ENCODE measurements around the gene CACNA1C.

Gene CACNA1C

DNA sequence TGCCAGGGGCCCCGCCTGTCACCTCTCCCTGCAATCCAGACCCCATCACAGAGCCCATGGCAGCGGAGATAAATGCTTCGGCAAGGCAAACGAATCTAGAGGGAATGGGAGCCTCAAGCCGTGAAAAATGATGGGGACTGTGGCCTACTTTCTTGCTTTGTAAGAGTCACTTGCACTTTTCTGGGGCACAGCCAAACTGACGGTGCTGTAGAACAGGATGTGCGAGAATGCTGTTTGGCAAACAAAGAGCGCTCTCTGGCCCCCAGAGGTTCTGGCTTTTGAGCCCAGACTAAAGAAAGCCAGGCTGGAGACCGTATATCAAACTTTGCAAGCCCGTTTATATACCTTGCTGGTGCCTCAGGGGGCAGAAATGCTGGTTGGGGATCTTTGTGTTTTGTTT, 108.7 kb downstream of the CACNA1C start:
- DNase-seq (ENCODE audit: low read depth) = no peak
- TF ChIP-seq, protein P1, sequence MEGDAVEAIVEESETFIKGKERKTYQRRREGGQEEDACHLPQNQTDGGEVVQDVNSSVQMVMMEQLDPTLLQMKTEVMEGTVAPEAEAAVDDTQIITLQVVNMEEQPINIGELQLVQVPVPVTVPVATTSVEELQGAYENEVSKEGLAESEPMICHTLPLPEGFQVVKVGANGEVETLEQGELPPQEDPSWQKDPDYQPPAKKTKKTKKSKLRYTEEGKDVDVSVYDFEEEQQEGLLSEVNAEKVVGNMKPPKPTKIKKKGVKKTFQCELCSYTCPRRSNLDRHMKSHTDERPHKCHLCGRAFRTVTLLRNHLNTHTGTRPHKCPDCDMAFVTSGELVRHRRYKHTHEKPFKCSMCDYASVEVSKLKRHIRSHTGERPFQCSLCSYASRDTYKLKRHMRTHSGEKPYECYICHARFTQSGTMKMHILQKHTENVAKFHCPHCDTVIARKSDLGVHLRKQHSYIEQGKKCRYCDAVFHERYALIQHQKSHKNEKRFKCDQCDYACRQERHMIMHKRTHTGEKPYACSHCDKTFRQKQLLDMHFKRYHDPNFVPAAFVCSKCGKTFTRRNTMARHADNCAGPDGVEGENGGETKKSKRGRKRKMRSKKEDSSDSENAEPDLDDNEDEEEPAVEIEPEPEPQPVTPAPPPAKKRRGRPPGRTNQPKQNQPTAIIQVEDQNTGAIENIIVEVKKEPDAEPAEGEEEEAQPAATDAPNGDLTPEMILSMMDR (IDR thresholded peaks at IDR 0.05; ENCODE audit: low read depth, low read length) = no peak
- TF ChIP-seq, protein P2, sequence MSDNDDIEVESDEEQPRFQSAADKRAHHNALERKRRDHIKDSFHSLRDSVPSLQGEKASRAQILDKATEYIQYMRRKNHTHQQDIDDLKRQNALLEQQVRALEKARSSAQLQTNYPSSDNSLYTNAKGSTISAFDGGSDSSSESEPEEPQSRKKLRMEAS (IDR thresholded peaks at IDR 0.05; ENCODE audit: low read depth, low read length) = no peak
- TF ChIP-seq POLR2A (IDR thresholded peaks at IDR 0.05; ENCODE audit: extremely low read depth, insufficient read length) = no peak
- TF ChIP-seq MYC (IDR thresholded peaks at IDR 0.05; ENCODE audit: low read depth, low read length) = no peak
- no peak overlapping the region for H3K4me3 ChIP-seq (ENCODE audit: low read depth, low read length)

DNA sequence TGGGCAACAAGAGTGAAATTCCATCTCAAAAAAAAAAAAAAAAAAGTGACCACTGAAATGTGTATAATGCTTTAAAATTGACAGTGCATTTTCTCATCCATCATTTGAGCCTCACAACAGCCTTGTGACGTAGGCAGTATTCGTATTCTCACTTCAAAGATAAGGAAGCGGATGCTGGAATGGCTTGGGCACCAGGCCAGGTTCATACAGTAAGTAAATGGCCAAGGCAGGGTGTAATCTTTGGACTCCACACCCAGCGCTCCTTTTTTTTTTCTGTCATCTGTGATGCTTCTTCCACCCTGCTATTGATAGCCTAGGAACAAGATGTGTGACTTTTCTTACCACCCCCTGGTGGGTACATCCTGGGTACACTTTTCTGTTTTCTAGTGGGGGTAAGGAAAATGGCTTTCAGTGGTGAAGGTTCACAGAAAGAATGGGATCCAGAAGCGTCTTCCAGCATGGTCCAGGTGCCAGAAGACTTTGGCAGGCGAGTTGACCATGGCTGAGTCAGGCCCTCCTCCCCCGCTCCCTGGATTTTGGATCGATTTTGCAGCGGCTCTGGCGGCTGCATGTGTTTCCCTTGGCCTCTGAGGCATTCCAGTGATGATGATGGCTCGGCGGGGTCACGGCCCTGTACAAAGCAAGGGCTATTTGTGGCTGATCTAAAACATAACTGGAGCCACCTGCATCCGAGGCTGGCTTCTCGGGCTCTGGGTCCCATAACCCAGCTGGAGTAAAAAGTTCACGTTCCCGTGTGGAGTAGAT, 110.6 kb downstream of the CACNA1C start:
- no peak for DNase-seq (ENCODE audit: low read depth)
- TF ChIP-seq, protein P1 (IDR thresholded peaks at IDR 0.05; ENCODE audit: low read depth, low read length) = no peak
- no peak for TF ChIP-seq MYC (IDR thresholded peaks at IDR 0.05; ENCODE audit: low read depth, low read length)
- TF ChIP-seq, protein P2 (IDR thresholded peaks at IDR 0.05; ENCODE audit: low read depth, low read length) = no peak
- TF ChIP-seq POLR2A (IDR thresholded peaks at IDR 0.05; ENCODE audit: extremely low read depth, insufficient read length) = no peak
- no peak overlapping the region for H3K4me3 ChIP-seq (ENCODE audit: low read depth, low read length)

DNA sequence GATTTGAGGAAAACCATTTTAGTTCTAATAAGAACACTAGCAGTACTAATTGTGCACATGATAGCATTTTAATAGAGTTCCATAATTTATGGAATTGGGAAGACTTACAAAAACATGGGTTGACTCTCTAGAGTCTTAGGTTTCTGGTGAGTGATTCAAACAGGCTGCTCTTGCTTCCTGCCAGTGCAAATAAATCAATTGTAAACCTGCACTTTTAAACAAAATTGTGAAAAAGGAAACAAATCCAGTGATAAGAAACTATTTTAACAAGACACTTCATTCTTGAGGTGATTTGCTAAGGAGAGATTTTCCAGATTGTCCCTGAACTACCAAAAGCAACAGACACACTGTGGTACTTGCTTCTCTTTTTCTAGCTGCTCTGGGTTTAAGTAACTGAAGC, 112.2 kb downstream of the CACNA1C start:
- TF ChIP-seq, protein P1 (IDR thresholded peaks at IDR 0.05; ENCODE audit: low read depth, low read length) = no peak
- TF ChIP-seq, protein P2 (IDR thresholded peaks at IDR 0.05; ENCODE audit: low read depth, low read length) = no peak
- TF ChIP-seq MYC (IDR thresholded peaks at IDR 0.05; ENCODE audit: low read depth, low read length) = no peak
- TF ChIP-seq POLR2A (IDR thresholded peaks at IDR 0.05; ENCODE audit: extremely low read depth, insufficient read length) = no peak
- no peak for DNase-seq (ENCODE audit: low read depth)
- no peak overlapping the region for H3K4me3 ChIP-seq (ENCODE audit: low read depth, low read length)

DNA sequence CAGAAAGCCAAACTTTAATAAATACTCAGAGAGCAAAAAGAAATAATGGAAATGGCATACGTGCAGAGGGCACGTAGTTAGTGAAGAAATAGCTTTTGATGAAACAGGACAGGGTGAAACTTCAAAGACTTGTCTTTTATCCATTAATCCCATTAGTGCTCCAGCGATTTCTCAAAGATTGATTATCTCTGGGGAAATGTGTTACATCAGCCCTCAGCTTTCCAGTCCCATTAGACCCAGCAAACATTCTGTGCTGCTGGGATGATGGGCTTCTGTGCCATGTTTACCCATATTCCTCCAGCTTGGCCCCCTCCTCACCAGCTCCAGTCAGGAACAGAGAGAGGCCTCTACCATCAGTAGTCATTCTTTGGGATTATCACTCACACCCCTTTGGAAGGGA, 113.1 kb downstream of the CACNA1C start:
- no peak for DNase-seq (ENCODE audit: low read depth)
- no peak overlapping the region for H3K4me3 ChIP-seq (ENCODE audit: low read depth, low read length)
- TF ChIP-seq MYC (IDR thresholded peaks at IDR 0.05; ENCODE audit: low read depth, low read length) = no peak
- TF ChIP-seq POLR2A (IDR thresholded peaks at IDR 0.05; ENCODE audit: extremely low read depth, insufficient read length) = no peak
- TF ChIP-seq, protein P2 (IDR thresholded peaks at IDR 0.05; ENCODE audit: low read depth, low read length) = no peak
- TF ChIP-seq, protein P1 (IDR thresholded peaks at IDR 0.05; ENCODE audit: low read depth, low read length) = no peak

DNA sequence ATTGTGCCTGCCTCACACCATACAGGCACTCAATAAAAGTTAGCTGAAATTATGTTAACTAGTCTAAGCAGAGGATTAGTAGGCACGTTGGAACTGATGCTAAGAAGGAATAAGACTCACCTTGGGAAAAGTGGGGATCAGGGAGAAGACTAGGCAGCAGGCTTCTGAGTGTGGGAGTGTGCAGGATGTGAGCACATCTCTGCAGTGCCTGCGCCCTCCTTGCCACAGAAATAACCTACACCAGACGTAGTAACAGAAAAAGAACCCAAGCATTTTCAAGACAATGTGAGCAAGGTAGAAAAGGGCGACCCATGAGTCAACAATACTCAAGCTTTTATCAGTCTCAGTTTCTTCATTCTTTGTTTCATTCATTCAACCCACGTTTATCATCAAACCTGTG, 113.9 kb downstream of the CACNA1C start:
- no peak for DNase-seq (ENCODE audit: low read depth)
- TF ChIP-seq, protein P1 (IDR thresholded peaks at IDR 0.05; ENCODE audit: low read depth, low read length) = no peak
- TF ChIP-seq, protein P2 (IDR thresholded peaks at IDR 0.05; ENCODE audit: low read depth, low read length) = no peak
- no peak for TF ChIP-seq MYC (IDR thresholded peaks at IDR 0.05; ENCODE audit: low read depth, low read length)
- TF ChIP-seq POLR2A (IDR thresholded peaks at IDR 0.05; ENCODE audit: extremely low read depth, insufficient read length) = no peak
- no peak overlapping the region for H3K4me3 ChIP-seq (ENCODE audit: low read depth, low read length)
